ENCODE data around the gene VWA3B. TPM values are rescaled to one million over a fixed set of nuclear protein-coding genes. Genes with fewer than 3 reads are reported as not detected.
"Not testable (repeated sequence)": the region's sequence is repeated elsewhere in the genome, so short reads cannot be mapped to it uniquely, and the experiment has no call there.

Gene VWA3B
- total RNA-seq, 2 experiments from 2014 or later: not detected

GRCh38 chr2:98295275-98295674 is 208.3 kb downstream of the VWA3B start:
- no peak for DNase-seq
- Mint-ChIP-seq H3K4me1 (no peaks in the 10 kb centered on the region), H3K27me3 (peaks cover 13% of the 10 kb centered on the region), H3K27ac (no peak overlapping the region), H3K4me3 (no peak overlapping the region), H3K36me3 (ENCODE audit: low read depth) (no peaks in the 10 kb centered on the region), H3K9me3 (ENCODE audit: low read depth) (no peaks in the 10 kb centered on the region)
- ChIA-PET CTCF (no interaction called here), POLR2A (no interaction called here)
- no peak for ATAC-seq
- intact Hi-C loops (cut with DNase I, micrococcal nuclease): no loop called here

- Mint-ChIP-seq H3K4me3 (no peak overlapping the region), H3K27ac (no peak overlapping the region), H3K9me3 (ENCODE audit: low read depth) (no peaks in the 10 kb centered on the region), H3K4me1 (no peaks in the 10 kb centered on the region), H3K27me3 (peaks cover 11% of the 10 kb centered on the region), H3K36me3 (ENCODE audit: low read depth) (no peaks in the 10 kb centered on the region)
- CTCF ChIA-PET: no interaction called here
- intact Hi-C loops (cut with DNase I, micrococcal nuclease): no loop called here
- no peak for ATAC-seq
- POLR2A ChIA-PET: no interaction called here
- no peak for DNase-seq
Measured at GRCh38 chr2:98295721-98296414, 208.9 kb downstream of the VWA3B start.

GRCh38 chr2:98296440-98296839 is 209.5 kb downstream of the VWA3B start:
- Mint-ChIP-seq H3K27me3 (peaks cover 7% of the 10 kb centered on the region), H3K36me3 (ENCODE audit: low read depth) (no peaks in the 10 kb centered on the region), H3K4me1 (no peaks in the 10 kb centered on the region), H3K9me3 (ENCODE audit: low read depth) (no peaks in the 10 kb centered on the region), H3K27ac (no peak overlapping the region), H3K4me3 (no peak overlapping the region)
- DNase-seq (no peak), ATAC-seq (no peak)
- ChIA-PET POLR2A (no interaction called here), CTCF (no interaction called here)
- intact Hi-C loops (cut with DNase I, micrococcal nuclease): no loop called here

GRCh38 chr2:98297817-98298682 is 211.1 kb downstream of the VWA3B start:
- POLR2A ChIA-PET: no interaction called here
- no peaks in the 10 kb centered on the region for H3K4me1 Mint-ChIP-seq
- ATAC-seq (no peak), DNase-seq (no peak)
- H3K9me3 Mint-ChIP-seq (ENCODE audit: low read depth): no peaks in the 10 kb centered on the region
- H3K4me3 Mint-ChIP-seq: no peak overlapping the region
- no peak overlapping the region for H3K27ac Mint-ChIP-seq
- intact Hi-C loops (cut with DNase I, micrococcal nuclease): no loop called here
- H3K27me3 Mint-ChIP-seq: peaks cover 11% of the 10 kb centered on the region
- H3K36me3 Mint-ChIP-seq (ENCODE audit: low read depth): no peaks in the 10 kb centered on the region
- CTCF ChIA-PET: no interaction called here

- CTCF ChIA-PET: no interaction called here
- Mint-ChIP-seq H3K9me3 (ENCODE audit: low read depth) (no peaks in the 10 kb centered on the region), H3K27me3 (peaks cover 12% of the 10 kb centered on the region), H3K36me3 (ENCODE audit: low read depth) (no peaks in the 10 kb centered on the region), H3K27ac (no peak overlapping the region), H3K4me1 (no peaks in the 10 kb centered on the region), H3K4me3 (no peak overlapping the region)
- POLR2A ChIA-PET: no interaction called here
- intact Hi-C loops (cut with DNase I, micrococcal nuclease): no loop called here
- ATAC-seq (no peak), DNase-seq (no peak)
Measured at GRCh38 chr2:98298683-98299164, 211.8 kb downstream of the VWA3B start.

- H3K27ac Mint-ChIP-seq: no peak overlapping the region
- ATAC-seq (no peak), DNase-seq (no peak)
- H3K36me3 Mint-ChIP-seq (ENCODE audit: low read depth): no peaks in the 10 kb centered on the region
- H3K4me3 Mint-ChIP-seq: no peak overlapping the region
- ChIA-PET CTCF (no interaction called here), POLR2A (no interaction called here)
- H3K4me1 Mint-ChIP-seq: no peaks in the 10 kb centered on the region
- no peaks in the 10 kb centered on the region for H3K9me3 Mint-ChIP-seq (ENCODE audit: low read depth)
- intact Hi-C loops (cut with DNase I, micrococcal nuclease): no loop called here
- peaks cover 10% of the 10 kb centered on the region for H3K27me3 Mint-ChIP-seq
Measured at GRCh38 chr2:98299211-98299905, 212.4 kb downstream of the VWA3B start.

- intact Hi-C loops (cut with DNase I, micrococcal nuclease): no loop called here
- ChIA-PET CTCF (no interaction called here), POLR2A (no interaction called here)
- Mint-ChIP-seq H3K4me3 (no peak overlapping the region), H3K27ac (no peak overlapping the region), H3K9me3 (ENCODE audit: low read depth) (no peaks in the 10 kb centered on the region), H3K4me1 (no peaks in the 10 kb centered on the region), H3K27me3 (peaks cover 14% of the 10 kb centered on the region), H3K36me3 (ENCODE audit: low read depth) (no peaks in the 10 kb centered on the region)
- no peak for ATAC-seq
- DNase-seq: no peak
Measured at GRCh38 chr2:98300141-98300874, 213.3 kb downstream of the VWA3B start.

- no peaks in the 10 kb centered on the region for H3K4me1 Mint-ChIP-seq
- no peaks in the 10 kb centered on the region for H3K36me3 Mint-ChIP-seq (ENCODE audit: low read depth)
- no peak overlapping the region for H3K4me3 Mint-ChIP-seq
- peaks cover 22% of the 10 kb centered on the region for H3K27me3 Mint-ChIP-seq
- ChIA-PET POLR2A (no interaction called here), CTCF (no interaction called here)
- no peaks in the 10 kb centered on the region for H3K9me3 Mint-ChIP-seq (ENCODE audit: low read depth)
- intact Hi-C loops (cut with DNase I, micrococcal nuclease): no loop called here
- no peak overlapping the region for H3K27ac Mint-ChIP-seq
- DNase-seq (no peak), ATAC-seq (no peak)
Measured at GRCh38 chr2:98301469-98301868, 214.5 kb downstream of the VWA3B start.

- H3K9me3 Mint-ChIP-seq (ENCODE audit: low read depth); DNase-seq; H3K27ac Mint-ChIP-seq; intact Hi-C loops (cut with DNase I, micrococcal nuclease); H3K4me1 Mint-ChIP-seq; H3K36me3 Mint-ChIP-seq (ENCODE audit: low read depth); ATAC-seq; POLR2A ChIA-PET; H3K4me3 Mint-ChIP-seq: not testable (repeated sequence)
- CTCF ChIA-PET: interaction anchor here (0.6 kb wide), 1 partner anchor 10 kb away, joined by 3 read pairs; no protein-coding TSS in a partner anchor
- H3K27me3 Mint-ChIP-seq: peaks cover 23% of the 10 kb centered on the region
Measured at GRCh38 chr2:98307131-98307696, 220.2 kb downstream of the VWA3B start.

GRCh38 chr2:98308068-98308467 is 221.1 kb downstream of the VWA3B start:
- intact Hi-C loops (cut with DNase I, micrococcal nuclease): no loop called here
- ATAC-seq: no peak
- Mint-ChIP-seq H3K4me1 (no peaks in the 10 kb centered on the region), H3K27me3 (peaks cover 23% of the 10 kb centered on the region), H3K36me3 (ENCODE audit: low read depth) (no peaks in the 10 kb centered on the region), H3K4me3 (no peak overlapping the region), H3K27ac (no peak overlapping the region), H3K9me3 (ENCODE audit: low read depth) (no peaks in the 10 kb centered on the region)
- ChIA-PET POLR2A (no interaction called here), CTCF (interaction anchor here (1.2 kb wide), 1 partner anchor 15 kb away, joined by 3 read pairs; no protein-coding TSS in a partner anchor)
- no peak for DNase-seq

GRCh38 chr2:98308532-98308931 is 221.6 kb downstream of the VWA3B start:
- Mint-ChIP-seq H3K27me3 (peaks cover 23% of the 10 kb centered on the region), H3K36me3 (ENCODE audit: low read depth) (no peaks in the 10 kb centered on the region), H3K9me3 (ENCODE audit: low read depth) (no peaks in the 10 kb centered on the region), H3K27ac (no peak overlapping the region), H3K4me3 (no peak overlapping the region), H3K4me1 (no peaks in the 10 kb centered on the region)
- ChIA-PET POLR2A (no interaction called here), CTCF (interaction anchor here (1.2 kb wide), 1 partner anchor 15 kb away, joined by 3 read pairs; no protein-coding TSS in a partner anchor)
- ATAC-seq: no peak
- intact Hi-C loops (cut with DNase I, micrococcal nuclease): no loop called here
- DNase-seq: no peak
